Glutamatergic neuron (in vitro differentiated cells): ENCODE data around the gene MLF2. TPM values are rescaled to one million over a fixed set of nuclear protein-coding genes. Genes with fewer than 3 reads are reported as not detected.
"Not testable (repeated sequence)": the region's sequence is repeated elsewhere in the genome, so short reads cannot be mapped to it uniquely, and the experiment has no call there.

Experiments used
- DNase-seq: peaks from one replicate; pipeline ENCODE4 v3.0.0; 2022
- H3K27ac Mint-ChIP-seq: one replicate; pipeline ENCODE4 v1.8.0; 2020; ENCODE audit warnings: mild to moderate bottlenecking, mixed read lengths, inconsistent platforms; ENCODE audit not compliant: unreplicated experiment
- H3K27me3 Mint-ChIP-seq: one replicate; pipeline ENCODE4 v1.8.0; 2020; ENCODE audit warnings: mild to moderate bottlenecking, moderate library complexity, mixed read lengths, inconsistent platforms; ENCODE audit not compliant: unreplicated experiment
- H3K36me3 Mint-ChIP-seq: one replicate; pipeline ENCODE4 v1.8.0; 2020; ENCODE audit warnings: mild to moderate bottlenecking, mixed read lengths, inconsistent platforms; ENCODE audit not compliant: unreplicated experiment
- H3K4me1 Mint-ChIP-seq: one replicate; pipeline ENCODE4 v1.8.0; 2020; ENCODE audit warnings: mild to moderate bottlenecking, low read depth, mixed read lengths, inconsistent platforms; ENCODE audit not compliant: unreplicated experiment
- H3K4me3 Mint-ChIP-seq: one replicate; pipeline ENCODE4 v1.8.0; 2020; ENCODE audit warnings: mild to moderate bottlenecking, mixed read lengths, inconsistent platforms; ENCODE audit not compliant: unreplicated experiment
- H3K9me3 Mint-ChIP-seq: one replicate; pipeline ENCODE4 v1.8.0; 2020; ENCODE audit warnings: mild to moderate bottlenecking, moderate library complexity, mixed read lengths, inconsistent platforms; ENCODE audit not compliant: unreplicated experiment
- CTCF ChIP-seq: fragments of 200-600 bp; sonication (generic); IDR thresholded peaks from one replicate; pipeline ENCODE4 v1.5.0; 2021; ENCODE audit not compliant: partially characterized antibody, unreplicated experiment
- total RNA-seq: library from RNA; stranded (reverse); fragmentation: NEBNext Ultra II Directional; extraction: Animal tissue kit (Norgen Biotek cat#: 25700); gene quantifications from one replicate; pipeline ENCODE4 v1.2.1, GENCODE V29; 2021; ENCODE audit not compliant: unreplicated experiment

MLF2 gene
- total RNA-seq, 1 donor from 2014 or later, result 228 TPM

- Mint-ChIP-seq H3K9me3 (no peaks in the 10 kb centered on the region), H3K4me1 (peaks cover 1% of the 10 kb centered on the region), H3K4me3 (no peak overlapping the region), H3K36me3 (peaks cover 13% of the 10 kb centered on the region), H3K27ac (peak overlapping the region; percentile 52), H3K27me3 (peaks cover 8% of the 10 kb centered on the region)
- DNase-seq, result no peak
- no peak for TF ChIP-seq CTCF
These were observed 7.0 kb downstream of the MLF2 start for GRCh38 chr12:6745741-6746525.

- H3K4me1 Mint-ChIP-seq, H3K27ac Mint-ChIP-seq, H3K36me3 Mint-ChIP-seq, H3K9me3 Mint-ChIP-seq, H3K27me3 Mint-ChIP-seq, DNase-seq, H3K4me3 Mint-ChIP-seq: not testable (repeated sequence)
These were observed 9.6 kb downstream of the MLF2 start for GRCh38 chr12:6743300-6743699.

GRCh38 chr12:6742834-6743233 lies 10.1 kb downstream of the MLF2 start:
- H3K27me3 Mint-ChIP-seq, result peaks cover 6% of the 10 kb centered on the region
- no peak for TF ChIP-seq CTCF
- no peak overlapping the region for H3K4me3 Mint-ChIP-seq
- no peak overlapping the region for H3K27ac Mint-ChIP-seq
- DNase-seq, result no peak
- no peaks in the 10 kb centered on the region for H3K9me3 Mint-ChIP-seq
- H3K36me3 Mint-ChIP-seq, result peaks cover 4% of the 10 kb centered on the region
- no peaks in the 10 kb centered on the region for H3K4me1 Mint-ChIP-seq

GRCh38 chr12:6742080-6742479 lies 10.9 kb downstream of the MLF2 start:
- not testable (repeated sequence) for DNase-seq, H3K4me1 Mint-ChIP-seq, H3K27me3 Mint-ChIP-seq, H3K4me3 Mint-ChIP-seq, H3K9me3 Mint-ChIP-seq, H3K27ac Mint-ChIP-seq, H3K36me3 Mint-ChIP-seq

GRCh38 chr12:6736754-6737153 lies 16.2 kb downstream of the MLF2 start:
- no peak overlapping the region for H3K4me3 Mint-ChIP-seq
- TF ChIP-seq CTCF, result no peak
- H3K9me3 Mint-ChIP-seq, result no peaks in the 10 kb centered on the region
- peaks cover 4% of the 10 kb centered on the region for H3K4me1 Mint-ChIP-seq
- H3K27me3 Mint-ChIP-seq, result no peaks in the 10 kb centered on the region
- H3K27ac Mint-ChIP-seq, result no peak overlapping the region
- DNase-seq, result no peak
- no peaks in the 10 kb centered on the region for H3K36me3 Mint-ChIP-seq

GRCh38 chr12:6735448-6736191 lies 17.3 kb downstream of the MLF2 start:
- Mint-ChIP-seq H3K36me3 (no peaks in the 10 kb centered on the region), H3K4me1 (peaks cover 9% of the 10 kb centered on the region), H3K27ac (no peak overlapping the region), H3K9me3 (peaks cover 3% of the 10 kb centered on the region), H3K27me3 (no peaks in the 10 kb centered on the region), H3K4me3 (no peak overlapping the region)
- TF ChIP-seq CTCF, result peak; percentile 20
- peak; percentile 54 for DNase-seq
